Suprapubic skin (tissue), 4 donors: ENCODE measurements around the gene UBAC1.

ENCODE experiments used
- CTCF ChIP-seq, 2 donors: fragments of 200-600 bp in 1 of 2; fragments of 450-650 bp in 1 of 2; sonication (generic) in 1 of 2; IDR thresholded peaks; one replicate each; pipeline ENCODE4 v1.5.1; 2016 to 2019; ENCODE audit warnings: antibody characterized with exemption in 2 of 2, mild to moderate bottlenecking in 1 of 2, moderate library complexity in 1 of 2
- EP300 ChIP-seq: sonication (generic); formaldehyde crosslinking; IDR thresholded peaks from one replicate; pipeline ENCODE4 v1.6.1; 2017; ENCODE audit warnings: antibody characterized with exemption
- POLR2A ChIP-seq, 2 donors: fragments of 450-650 bp; IDR thresholded peaks; one replicate each; pipeline ENCODE4 v1.6.1; 2017; ENCODE audit warnings: antibody characterized with exemption in 2 of 2, mild to moderate bottlenecking in 2 of 2, moderate library complexity in 2 of 2
- POLR2AphosphoS5 ChIP-seq, 3 donors: sonication (generic); formaldehyde crosslinking; IDR thresholded peaks; one replicate each; pipeline ENCODE4 v1.6.1; 2017; ENCODE audit warnings: antibody characterized with exemption in 3 of 3

GRCh38 chr9:135985459-135985774 lies 24.2 kb upstream of the UBAC1 start:
- no peak for TF ChIP-seq CTCF (IDR thresholded peaks at IDR 0.05)
- TF ChIP-seq POLR2A (IDR thresholded peaks at IDR 0.05), result no peak
- no peak for TF ChIP-seq POLR2AphosphoS5 (IDR thresholded peaks at IDR 0.05)
- no peak for TF ChIP-seq EP300
